NCI-H1436 treated with DMSO at 0.1 percent for 48 hours (cell line): Measurements from ENCODE around the gene HCN4.

Source experiments
- DNase-seq: peaks from one replicate; lab custom pipeline; 2025; lab: John Stamatoyannopoulos, UW

Gene HCN4

DNA sequence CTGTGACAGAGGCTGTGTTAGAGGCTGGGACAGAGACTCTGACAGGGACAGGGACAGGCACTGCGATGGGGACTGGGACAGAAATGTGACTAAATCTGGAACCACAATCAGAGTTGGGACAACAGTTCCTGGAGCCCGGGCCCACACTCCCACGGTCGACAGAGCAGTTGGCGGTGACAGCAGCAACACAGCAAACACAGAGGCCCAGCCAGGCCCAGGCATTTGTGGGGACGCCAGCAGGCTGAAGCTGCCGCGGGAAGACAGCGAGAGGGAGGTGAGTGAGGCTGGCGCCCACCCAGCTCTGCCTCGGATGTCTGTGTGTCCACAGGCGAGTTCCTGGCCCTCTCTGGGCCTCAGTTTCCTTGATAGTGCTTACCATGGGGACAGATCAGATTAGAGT, 9.3 kb upstream of the HCN4 start:
- DNase-seq: no peak

- peak; percentile 69 for DNase-seq
Measured at GRCh38 chr15:73375755-73376305, 7.1 kb upstream of the HCN4 start.

GRCh38 chr15:73375012-73375411, 6.3 kb upstream of the HCN4 start:
- DNase-seq: no peak

DNA sequence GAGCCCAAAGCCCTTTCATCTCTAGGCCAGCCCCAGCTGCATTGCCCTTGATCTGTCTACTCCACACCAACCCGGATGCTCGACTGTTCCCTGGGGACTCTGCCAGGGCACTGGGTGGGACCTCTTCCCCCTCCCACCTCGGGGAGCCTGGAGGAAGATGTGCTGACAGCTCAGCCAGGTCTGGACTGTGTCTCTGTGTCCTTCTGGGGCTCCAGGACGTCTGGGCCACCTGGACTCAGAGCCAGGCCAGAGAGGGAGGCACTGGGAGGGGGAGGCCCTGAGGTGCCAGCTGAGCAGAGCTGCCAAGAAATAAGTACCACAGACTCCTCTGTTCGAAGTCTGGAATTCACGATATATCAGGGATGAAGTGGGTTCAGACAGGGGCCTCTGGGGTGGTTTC, 5.8 kb upstream of the HCN4 start:
- no peak for DNase-seq

DNA sequence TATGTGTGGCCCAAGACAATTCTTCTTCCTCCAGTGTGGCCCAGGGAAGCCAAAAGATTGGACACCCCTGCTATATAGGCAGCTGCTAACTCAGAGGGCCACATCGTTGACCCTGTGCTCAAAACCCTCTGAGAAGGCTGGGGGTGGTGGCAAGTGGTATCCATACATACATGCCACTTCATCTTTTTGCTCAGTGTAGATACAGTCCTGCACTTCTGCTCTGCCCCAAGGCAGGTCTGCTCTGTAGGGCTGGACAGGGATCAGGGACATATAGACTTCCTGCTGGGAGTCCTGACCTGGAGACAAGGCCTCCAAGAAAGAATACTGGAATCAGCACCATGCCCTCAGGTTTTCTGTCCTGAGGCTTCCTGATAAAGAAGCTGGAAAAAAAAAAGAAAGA, 4.5 kb upstream of the HCN4 start:
- DNase-seq: no peak

DNA sequence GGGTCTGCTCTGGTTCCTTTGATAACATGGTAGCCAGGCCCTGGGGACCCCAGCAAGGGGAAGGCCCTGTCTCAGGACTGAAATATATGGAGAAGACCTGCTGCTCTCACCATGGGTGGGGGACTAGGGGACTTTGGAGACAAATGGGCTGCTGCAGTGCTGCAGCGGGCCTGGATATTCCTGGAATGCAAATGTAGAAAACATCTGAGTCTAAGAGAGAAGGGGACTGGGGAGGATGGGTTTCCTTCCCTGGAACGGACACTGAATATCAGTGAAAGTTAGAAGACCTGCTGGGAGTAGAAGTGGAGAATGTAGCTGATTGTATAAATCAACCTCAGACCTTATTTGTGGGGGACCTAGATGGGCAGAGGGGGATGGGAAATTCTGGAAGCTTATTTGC, 3.1 kb upstream of the HCN4 start:
- no peak for DNase-seq

- no peak for DNase-seq
Measured at GRCh38 chr15:73370151-73370550, 1.4 kb upstream of the HCN4 start.

- DNase-seq: no peak
Measured at GRCh38 chr15:73369154-73369694, 466 bp upstream of the HCN4 start.

DNA sequence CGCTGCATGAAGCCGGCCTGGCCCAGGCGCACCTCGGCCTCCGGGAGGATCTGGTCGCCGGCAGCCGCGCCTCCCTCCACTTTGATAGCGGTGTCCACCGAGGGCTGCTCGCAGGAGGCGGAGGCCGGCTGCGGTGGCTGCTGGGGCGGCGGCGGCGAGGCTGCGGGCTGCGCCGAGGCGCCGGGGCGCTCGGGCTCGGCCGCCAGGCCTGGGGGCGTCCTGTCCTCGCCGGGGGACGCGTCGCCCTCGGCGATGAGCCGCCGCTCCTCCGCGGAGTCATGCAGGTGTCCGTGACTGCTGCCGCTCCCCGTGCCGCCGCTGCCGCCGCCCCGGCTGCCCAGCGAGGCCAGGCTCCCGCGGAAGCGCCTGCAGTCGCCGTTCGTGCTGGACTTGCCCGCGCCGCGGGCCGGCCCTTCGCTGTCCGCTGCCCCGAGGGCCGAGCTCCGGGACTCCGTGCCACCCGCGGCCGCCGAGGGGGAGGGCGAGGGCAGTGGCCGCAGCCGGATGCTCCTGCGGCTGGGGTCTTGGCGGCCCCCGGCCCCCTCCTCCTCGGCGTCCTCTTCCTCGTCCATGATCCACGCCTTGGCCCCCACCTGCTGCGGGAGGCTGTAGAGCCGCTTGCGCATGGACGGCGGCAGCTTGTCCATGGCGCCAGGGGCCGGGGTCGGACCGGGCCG, 996 bp downstream of the HCN4 start:
- DNase-seq: no peak

DNA sequence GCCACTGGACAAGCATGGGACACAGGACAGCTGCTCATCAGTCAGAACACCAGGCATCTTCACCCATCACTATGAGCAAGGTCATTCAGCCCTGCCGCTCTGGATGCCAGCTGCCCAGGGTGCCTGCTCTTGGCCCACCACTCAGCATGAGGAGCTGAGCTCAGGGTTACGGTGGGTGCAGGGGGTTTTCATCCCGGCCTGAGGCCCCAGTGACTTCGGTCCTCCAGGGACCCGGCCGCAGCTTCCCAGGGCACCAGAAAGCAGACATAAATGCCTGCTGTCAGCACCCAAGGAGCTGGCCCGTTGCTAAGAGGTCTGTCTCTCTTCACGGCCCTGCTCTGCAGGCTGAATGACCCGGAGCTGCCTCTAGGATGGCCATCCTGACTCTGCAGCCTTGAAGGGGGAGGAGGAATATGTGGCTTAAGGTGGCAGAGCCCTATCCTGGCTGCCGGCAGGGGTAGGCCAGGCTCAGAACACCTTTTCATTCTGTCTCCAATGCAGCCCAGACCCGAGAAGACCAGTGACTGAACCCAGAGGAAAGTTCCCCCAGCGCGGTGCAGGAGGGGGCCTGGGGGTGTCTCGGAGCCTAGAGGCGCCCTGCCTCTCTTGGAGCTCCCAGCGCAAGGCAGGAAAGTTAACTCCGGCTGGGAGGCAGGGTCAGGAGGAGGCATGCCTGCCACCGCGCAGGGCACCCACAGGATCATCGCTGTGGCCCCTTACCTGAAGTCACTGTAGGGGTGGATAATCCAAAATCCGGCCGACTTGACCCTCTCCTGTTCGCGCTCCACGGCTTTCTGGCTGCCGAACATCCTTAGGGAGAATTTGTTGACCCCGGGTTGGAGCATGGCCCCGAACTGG, 1.8 kb downstream of the HCN4 start:
- no peak for DNase-seq

DNA sequence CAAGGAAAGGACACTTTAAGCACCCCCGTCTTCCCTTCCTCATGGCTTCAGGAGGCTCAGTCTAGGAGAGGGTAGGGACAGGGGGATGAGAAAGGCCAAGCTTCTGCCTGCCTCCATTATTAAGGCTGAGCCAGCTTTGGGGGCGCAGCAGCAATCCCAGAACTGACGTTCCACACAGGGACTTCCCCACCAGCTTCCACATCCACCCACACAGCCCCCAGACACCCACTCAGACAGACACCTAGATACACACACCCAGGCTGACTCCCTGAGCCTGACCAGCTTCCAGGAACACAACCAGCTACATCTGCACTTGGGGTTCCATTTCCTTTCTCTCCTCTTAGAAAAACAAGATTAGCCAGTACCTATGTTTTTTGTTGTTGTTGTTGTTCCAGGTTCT, 4.7 kb downstream of the HCN4 start:
- DNase-seq: no peak

DNA sequence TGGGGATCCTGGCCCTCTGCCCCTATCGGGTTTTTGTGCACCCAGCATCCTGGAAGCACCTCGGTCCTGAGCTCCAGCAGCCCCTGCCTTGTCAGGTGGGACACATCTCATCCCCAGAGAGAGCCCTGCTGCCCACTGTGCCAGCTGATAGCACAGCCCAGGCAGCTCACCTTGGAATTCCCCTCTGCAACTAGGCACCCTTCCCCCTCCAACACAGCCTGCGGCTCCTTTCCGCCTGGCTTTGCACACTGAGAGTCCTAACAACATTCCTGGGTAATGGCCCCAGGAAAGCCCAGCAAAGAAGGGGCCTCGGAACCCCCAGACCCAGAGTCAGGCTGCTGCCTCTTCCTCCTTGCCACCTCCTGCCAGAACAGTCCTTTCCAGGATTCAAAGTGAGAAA, 5.9 kb downstream of the HCN4 start:
- DNase-seq: no peak

- DNase-seq: no peak
Measured at GRCh38 chr15:73361337-73361736, 7.4 kb downstream of the HCN4 start.

- no peak for DNase-seq
Measured at GRCh38 chr15:73359651-73360050, 9.1 kb downstream of the HCN4 start.

- no peak for DNase-seq
Measured at GRCh38 chr15:73357999-73358665, 10.6 kb downstream of the HCN4 start.

- no peak for DNase-seq
Measured at GRCh38 chr15:73355612-73356265, 13.0 kb downstream of the HCN4 start.

- DNase-seq: no peak
Measured at GRCh38 chr15:73354241-73354640, 14.5 kb downstream of the HCN4 start.

- no peak for DNase-seq
Measured at GRCh38 chr15:73353734-73354133, 15.0 kb downstream of the HCN4 start.

- no peak for DNase-seq
Measured at GRCh38 chr15:73352082-73352481, 16.7 kb downstream of the HCN4 start.

- DNase-seq: no peak
Measured at GRCh38 chr15:73349191-73349590, 19.6 kb downstream of the HCN4 start.

- DNase-seq: no peak
Measured at GRCh38 chr15:73346735-73347312, 21.9 kb downstream of the HCN4 start.

DNA sequence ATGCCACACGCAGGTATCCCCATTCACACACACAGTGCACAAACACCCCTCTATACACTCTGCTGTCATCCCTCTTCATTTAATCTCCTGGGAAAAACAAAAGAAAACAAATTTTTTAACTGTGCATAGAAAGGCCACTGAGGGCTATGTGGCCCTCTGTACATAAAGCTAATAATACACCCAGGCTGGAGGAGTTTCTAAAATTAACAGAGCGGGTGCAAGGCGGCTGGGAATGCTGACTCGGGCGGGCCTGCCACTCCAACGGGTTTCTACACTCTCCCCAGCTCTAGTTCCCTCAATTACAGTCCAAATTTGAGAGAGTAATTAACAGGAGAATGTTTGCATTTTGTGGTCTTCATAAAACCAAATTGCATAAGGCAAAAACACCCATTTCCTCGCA, 23.1 kb downstream of the HCN4 start:
- DNase-seq: peak; percentile 67
